NCI-H460 (cell line): ENCODE data around the gene CALML6. TPM values are rescaled to one million over a fixed set of nuclear protein-coding genes. Genes with fewer than 3 reads are reported as not detected.

ENCODE experiments used
- DNase-seq: peaks from one replicate; pipeline ENCODE4 v3.0.0-alpha.2; 2016; ENCODE audit warnings: low read depth; ENCODE audit errors: extremely low read depth
- total RNA-seq: library from RNA; depleted of rRNA; stranded (reverse); fragments of >200 nt; shearing (Covaris generic); gene quantifications from 2 replicates; pipeline ENCODE4 v1.2.3, GENCODE V29; 2014; rRNA removed

The CALML6 gene
- total RNA-seq, 1 experiment from 2014 or later = 0.77 TPM

- DNase-seq = no peak
These were observed 45.6 kb downstream of the CALML6 start for GRCh38 chr1:1960480-1961196.

GRCh38 chr1:1962752-1963151 lies 47.7 kb downstream of the CALML6 start:
- DNase-seq = no peak

- no peak for DNase-seq
These were observed 48.5 kb downstream of the CALML6 start for GRCh38 chr1:1963570-1963969.

- no peak for DNase-seq
These were observed 49.8 kb downstream of the CALML6 start for GRCh38 chr1:1964811-1965210.

- DNase-seq = no peak
These were observed 50.5 kb downstream of the CALML6 start for GRCh38 chr1:1965546-1965945.

- DNase-seq = no peak
These were observed 51.1 kb downstream of the CALML6 start for GRCh38 chr1:1966071-1966740.

Other genes starting within 250 kb of the CALML6 start
- 17.6 and 20.1 TPM in 2 replicates for gene SLC35E2B, start 222.5 kb upstream of the CALML6 start, total RNA-seq
- 11.5 and 17.3 TPM in 2 replicates for gene CDK11A, start 190.9 kb upstream of the CALML6 start, total RNA-seq
- gene NADK, start 136.8 kb upstream of the CALML6 start, total RNA-seq = 41.3 and 48.5 TPM in 2 replicates
- gene GNB1, start 24.2 kb upstream of the CALML6 start, total RNA-seq = 87.5 and 89.2 TPM in 2 replicates
- 2.8 and 3.6 TPM in 2 replicates for gene TMEM52, start 4.0 kb downstream of the CALML6 start, total RNA-seq
- not detected in 2 replicates for gene CFAP74, start 88.5 kb downstream of the CALML6 start, total RNA-seq
- gene GABRD, start 104.1 kb downstream of the CALML6 start, total RNA-seq = not detected in 2 replicates
- 4.2 and 5.4 TPM in 2 replicates for gene PRKCZ, start 135.2 kb downstream of the CALML6 start, total RNA-seq